ENCODE results near the gene TACC2.
"Not testable (repeated sequence)": the region's sequence is repeated elsewhere in the genome, so short reads cannot be mapped to it uniquely, and the experiment has no call there.

The TACC2 gene

DNA sequence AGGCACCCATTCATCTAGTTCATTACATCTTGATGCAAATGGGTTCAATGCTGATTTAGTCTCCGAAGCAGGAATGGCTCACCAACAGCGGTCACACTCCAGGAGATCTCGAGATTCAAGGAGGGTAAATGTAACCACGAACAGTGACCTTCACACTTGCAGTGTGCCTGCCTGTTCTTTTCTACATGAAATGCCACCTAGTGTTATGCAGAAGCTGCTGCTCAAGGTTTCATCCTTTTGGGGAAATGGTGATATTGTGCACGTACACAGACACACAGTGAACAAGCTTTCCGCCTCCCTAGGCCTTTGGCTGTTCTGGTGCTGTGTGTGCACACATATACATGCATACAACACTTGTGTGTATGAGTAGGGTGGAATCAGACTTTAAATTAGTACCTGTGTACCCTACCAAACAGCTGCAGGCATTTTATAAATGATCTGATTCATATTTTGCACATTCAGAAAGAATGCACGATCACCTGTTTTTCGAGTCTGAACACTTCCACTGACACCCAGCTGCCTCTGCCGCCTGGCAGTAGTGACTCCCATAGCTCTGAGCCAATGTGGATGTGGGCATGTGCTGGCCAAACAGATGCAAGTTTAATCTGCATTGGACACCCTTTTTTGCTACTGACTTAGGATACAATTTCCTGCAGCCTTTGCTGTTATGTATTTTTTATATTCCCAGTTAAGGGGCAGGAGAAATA lies 100.5 kb downstream of the TACC2 start:
- Histone ChIP-seq H3K27me3 (replicated peaks; ENCODE audit: control insufficient read depth, insufficient read depth, low read length, poor library complexity, severe bottlenecking) (no peaks in the 10 kb centered on the region), H3K4me1 (ENCODE audit: control insufficient read depth, insufficient read depth, low read length, poor library complexity, severe bottlenecking) (no peaks in the 10 kb centered on the region), H3K9me3 (ENCODE audit: control insufficient read depth, low read length) (no peaks in the 10 kb centered on the region), H3K36me3 (ENCODE audit: control insufficient read depth, insufficient read depth, low read length) (no peaks in the 10 kb centered on the region), H3K4me3 (ENCODE audit: insufficient read depth, low read depth, low read length, poor library complexity, severe bottlenecking) (no peak overlapping the region), H3K27ac (ENCODE audit: insufficient read depth, low read length, poor library complexity, severe bottlenecking) (no peak overlapping the region)
- DNase-seq, result no peak

DNA sequence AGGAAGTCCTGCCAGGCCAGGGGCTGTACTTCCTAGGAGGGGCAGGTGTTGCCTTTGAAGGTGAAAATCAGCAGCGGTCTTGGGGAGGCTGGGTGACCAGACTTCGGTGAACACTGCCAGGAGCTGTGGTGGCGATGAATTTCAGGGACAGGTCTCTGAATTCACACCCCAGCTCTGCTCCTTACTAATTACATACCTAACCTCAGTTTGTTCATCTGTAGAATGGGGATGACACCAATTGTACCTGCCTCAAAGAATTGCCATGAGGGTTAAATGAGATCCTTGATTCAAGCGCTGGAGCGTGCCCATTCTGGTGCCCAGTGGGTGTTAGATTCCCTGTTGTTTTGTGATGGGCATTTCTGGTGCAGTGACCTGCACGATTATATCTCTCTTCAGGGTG lies 102.8 kb downstream of the TACC2 start:
- no peaks in the 10 kb centered on the region for H3K27me3 ChIP-seq (replicated peaks; ENCODE audit: control insufficient read depth, insufficient read depth, low read length, poor library complexity, severe bottlenecking)
- H3K4me1 ChIP-seq (ENCODE audit: control insufficient read depth, insufficient read depth, low read length, poor library complexity, severe bottlenecking), result no peaks in the 10 kb centered on the region
- no peak overlapping the region for H3K4me3 ChIP-seq (ENCODE audit: insufficient read depth, low read depth, low read length, poor library complexity, severe bottlenecking)
- DNase-seq, result no peak
- no peaks in the 10 kb centered on the region for H3K9me3 ChIP-seq (ENCODE audit: control insufficient read depth, low read length)
- H3K27ac ChIP-seq (ENCODE audit: insufficient read depth, low read length, poor library complexity, severe bottlenecking), result no peak overlapping the region
- no peaks in the 10 kb centered on the region for H3K36me3 ChIP-seq (ENCODE audit: control insufficient read depth, insufficient read depth, low read length)

DNA sequence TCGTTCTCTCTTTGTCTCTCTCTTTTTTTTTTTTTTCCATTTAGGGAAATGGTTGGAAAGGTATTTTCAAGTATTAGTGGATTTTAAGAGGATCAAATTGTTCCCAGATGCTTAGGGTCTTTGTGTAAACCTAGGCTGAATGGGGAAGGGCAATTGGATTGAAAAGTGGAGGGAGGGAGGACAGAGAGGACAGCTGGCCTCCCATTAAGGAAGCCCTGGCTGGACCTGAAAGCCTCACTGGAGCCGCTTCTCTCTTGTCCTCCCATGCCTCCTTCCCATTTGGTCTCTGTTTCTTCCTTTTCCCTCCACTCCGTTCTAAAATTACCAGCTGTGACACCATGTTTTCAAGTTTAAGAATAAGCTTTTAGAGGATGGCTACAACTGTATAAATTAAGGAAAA lies 104.1 kb downstream of the TACC2 start:
- no peaks in the 10 kb centered on the region for H3K9me3 ChIP-seq (ENCODE audit: control insufficient read depth, low read length)
- no peak overlapping the region for H3K27ac ChIP-seq (ENCODE audit: insufficient read depth, low read length, poor library complexity, severe bottlenecking)
- no peak for DNase-seq
- H3K36me3 ChIP-seq (ENCODE audit: control insufficient read depth, insufficient read depth, low read length), result no peaks in the 10 kb centered on the region
- no peaks in the 10 kb centered on the region for H3K27me3 ChIP-seq (replicated peaks; ENCODE audit: control insufficient read depth, insufficient read depth, low read length, poor library complexity, severe bottlenecking)
- no peak overlapping the region for H3K4me3 ChIP-seq (ENCODE audit: insufficient read depth, low read depth, low read length, poor library complexity, severe bottlenecking)
- H3K4me1 ChIP-seq (ENCODE audit: control insufficient read depth, insufficient read depth, low read length, poor library complexity, severe bottlenecking), result no peaks in the 10 kb centered on the region

DNA sequence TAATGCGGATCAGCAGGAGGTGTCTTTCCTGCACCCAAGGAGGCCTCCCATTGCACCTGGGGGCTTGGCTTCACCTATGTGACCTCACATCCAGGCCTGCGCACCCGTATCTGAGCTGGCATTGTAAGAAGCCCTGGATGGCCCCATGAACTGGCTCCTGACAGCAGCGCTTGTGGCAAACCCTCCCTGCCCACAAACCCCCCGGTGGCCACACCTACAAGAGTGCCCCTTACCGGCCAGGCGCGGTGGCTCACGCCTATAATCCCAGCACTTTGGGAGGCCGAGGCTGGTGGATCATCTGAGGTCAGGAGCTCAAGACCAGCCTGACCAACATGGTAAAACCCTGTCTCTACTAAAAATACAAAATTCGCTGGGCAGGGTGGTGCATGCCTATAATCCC lies 107.2 kb downstream of the TACC2 start:
- H3K9me3 ChIP-seq (ENCODE audit: control insufficient read depth, low read length); H3K36me3 ChIP-seq (ENCODE audit: control insufficient read depth, insufficient read depth, low read length); H3K4me1 ChIP-seq (ENCODE audit: control insufficient read depth, insufficient read depth, low read length, poor library complexity, severe bottlenecking); H3K27ac ChIP-seq (ENCODE audit: insufficient read depth, low read length, poor library complexity, severe bottlenecking); DNase-seq; H3K4me3 ChIP-seq (ENCODE audit: insufficient read depth, low read depth, low read length, poor library complexity, severe bottlenecking); H3K27me3 ChIP-seq (replicated peaks; ENCODE audit: control insufficient read depth, insufficient read depth, low read length, poor library complexity, severe bottlenecking): not testable (repeated sequence)

DNA sequence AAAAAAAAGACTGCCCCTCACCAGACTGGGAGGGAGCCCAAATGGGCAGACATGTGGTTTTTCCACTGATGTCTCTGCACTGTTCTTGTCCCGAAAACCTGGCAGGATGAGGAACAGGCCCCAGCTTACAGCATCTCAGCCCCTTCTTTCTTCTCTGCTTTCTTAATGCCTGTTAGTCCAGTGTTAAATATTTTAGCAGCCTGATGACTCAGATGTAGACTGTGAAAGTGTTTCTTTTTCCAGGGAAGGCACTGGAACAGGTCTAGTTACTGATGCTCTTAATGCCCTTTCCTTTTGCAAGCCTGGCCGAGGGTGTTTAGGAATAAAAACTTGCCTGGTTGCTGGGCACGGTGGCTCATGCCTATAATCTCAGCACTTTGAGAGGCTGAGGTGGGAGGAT lies 107.7 kb downstream of the TACC2 start:
- Histone ChIP-seq H3K36me3 (ENCODE audit: control insufficient read depth, insufficient read depth, low read length) (no peaks in the 10 kb centered on the region), H3K4me1 (ENCODE audit: control insufficient read depth, insufficient read depth, low read length, poor library complexity, severe bottlenecking) (no peaks in the 10 kb centered on the region), H3K9me3 (ENCODE audit: control insufficient read depth, low read length) (no peaks in the 10 kb centered on the region), H3K4me3 (ENCODE audit: insufficient read depth, low read depth, low read length, poor library complexity, severe bottlenecking) (no peak overlapping the region), H3K27me3 (replicated peaks; ENCODE audit: control insufficient read depth, insufficient read depth, low read length, poor library complexity, severe bottlenecking) (no peaks in the 10 kb centered on the region), H3K27ac (ENCODE audit: insufficient read depth, low read length, poor library complexity, severe bottlenecking) (no peak overlapping the region)
- no peak for DNase-seq

DNA sequence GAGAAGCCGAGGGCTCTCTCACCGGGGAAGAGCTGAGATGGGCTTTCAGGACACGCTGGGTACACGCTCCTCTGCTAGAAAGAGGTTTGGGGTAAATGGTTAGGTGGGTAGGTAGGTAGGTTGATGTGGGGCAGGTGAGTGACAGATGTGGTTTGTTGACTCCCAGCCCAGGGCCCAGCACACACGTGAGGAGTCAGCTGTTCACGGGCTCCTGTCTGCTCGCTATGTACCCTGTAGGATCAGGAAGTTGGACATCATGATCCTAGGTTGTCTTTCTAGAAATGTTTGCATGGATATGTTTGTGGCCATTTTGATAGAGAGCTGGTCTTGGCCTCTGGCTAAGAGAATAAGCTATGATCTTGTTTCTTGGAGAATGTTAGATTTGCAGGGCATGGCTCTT lies 109.0 kb downstream of the TACC2 start:
- H3K4me3 ChIP-seq (ENCODE audit: insufficient read depth, low read depth, low read length, poor library complexity, severe bottlenecking), result no peak overlapping the region
- H3K4me1 ChIP-seq (ENCODE audit: control insufficient read depth, insufficient read depth, low read length, poor library complexity, severe bottlenecking), result no peaks in the 10 kb centered on the region
- H3K27ac ChIP-seq (ENCODE audit: insufficient read depth, low read length, poor library complexity, severe bottlenecking), result no peak overlapping the region

DNA sequence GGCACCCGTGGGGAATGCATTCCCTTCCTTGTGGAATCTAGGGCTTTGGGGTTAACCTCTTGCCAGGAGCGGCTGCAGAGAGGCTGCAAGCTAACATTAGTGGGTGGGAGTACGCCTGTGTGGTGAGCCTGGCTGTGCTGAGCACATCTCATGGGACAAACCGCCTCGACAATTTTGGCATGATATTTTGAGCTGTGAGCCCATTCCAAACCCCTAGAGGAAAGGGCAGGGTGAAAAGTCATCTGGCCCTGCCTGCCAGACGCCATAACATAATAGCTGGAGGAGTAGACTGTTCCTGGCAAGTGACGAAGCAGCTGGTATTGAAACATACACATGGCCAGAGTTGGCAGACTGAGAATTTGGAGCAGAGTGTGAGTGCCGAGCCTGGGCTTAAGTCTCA lies 110.0 kb downstream of the TACC2 start:
- no peaks in the 10 kb centered on the region for H3K27me3 ChIP-seq (replicated peaks; ENCODE audit: control insufficient read depth, insufficient read depth, low read length, poor library complexity, severe bottlenecking)
- H3K27ac ChIP-seq (ENCODE audit: insufficient read depth, low read length, poor library complexity, severe bottlenecking), result no peak overlapping the region
- no peaks in the 10 kb centered on the region for H3K4me1 ChIP-seq (ENCODE audit: control insufficient read depth, insufficient read depth, low read length, poor library complexity, severe bottlenecking)
- no peak for DNase-seq
- no peaks in the 10 kb centered on the region for H3K36me3 ChIP-seq (ENCODE audit: control insufficient read depth, insufficient read depth, low read length)
- H3K4me3 ChIP-seq (ENCODE audit: insufficient read depth, low read depth, low read length, poor library complexity, severe bottlenecking), result no peak overlapping the region
- H3K9me3 ChIP-seq (ENCODE audit: control insufficient read depth, low read length), result no peaks in the 10 kb centered on the region

More for the DNA sequence above, 109.0 kb downstream of the TACC2 start:
- Histone ChIP-seq H3K9me3 (ENCODE audit: control insufficient read depth, low read length) (no peaks in the 10 kb centered on the region), H3K36me3 (ENCODE audit: control insufficient read depth, insufficient read depth, low read length) (no peaks in the 10 kb centered on the region), H3K27me3 (replicated peaks; ENCODE audit: control insufficient read depth, insufficient read depth, low read length, poor library complexity, severe bottlenecking) (no peaks in the 10 kb centered on the region)
- DNase-seq, result no peak

DNA sequence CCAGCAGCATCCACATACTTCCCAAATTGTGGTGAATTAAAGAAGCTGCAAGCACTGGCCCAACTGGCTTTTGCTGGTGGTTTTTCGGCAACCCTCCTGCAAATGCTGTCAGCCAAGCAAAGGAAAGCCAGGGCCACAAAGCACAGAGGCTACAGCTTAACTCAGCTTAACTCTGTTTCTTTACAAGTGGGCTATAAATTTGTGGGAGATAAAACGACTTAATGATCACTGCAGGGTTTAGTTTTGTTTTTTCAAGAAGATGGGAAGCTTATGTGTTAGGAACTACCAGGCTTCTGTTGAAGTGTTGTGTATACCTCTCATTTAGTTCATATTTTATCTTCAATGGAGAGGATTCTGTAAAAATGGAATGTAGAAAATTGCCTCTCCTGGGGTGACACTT lies 110.6 kb downstream of the TACC2 start:
- DNase-seq, result no peak
- Histone ChIP-seq H3K4me1 (ENCODE audit: control insufficient read depth, insufficient read depth, low read length, poor library complexity, severe bottlenecking) (no peaks in the 10 kb centered on the region), H3K27ac (ENCODE audit: insufficient read depth, low read length, poor library complexity, severe bottlenecking) (no peak overlapping the region), H3K9me3 (ENCODE audit: control insufficient read depth, low read length) (no peaks in the 10 kb centered on the region), H3K4me3 (ENCODE audit: insufficient read depth, low read depth, low read length, poor library complexity, severe bottlenecking) (no peak overlapping the region), H3K36me3 (ENCODE audit: control insufficient read depth, insufficient read depth, low read length) (no peaks in the 10 kb centered on the region), H3K27me3 (replicated peaks; ENCODE audit: control insufficient read depth, insufficient read depth, low read length, poor library complexity, severe bottlenecking) (no peaks in the 10 kb centered on the region)

DNA sequence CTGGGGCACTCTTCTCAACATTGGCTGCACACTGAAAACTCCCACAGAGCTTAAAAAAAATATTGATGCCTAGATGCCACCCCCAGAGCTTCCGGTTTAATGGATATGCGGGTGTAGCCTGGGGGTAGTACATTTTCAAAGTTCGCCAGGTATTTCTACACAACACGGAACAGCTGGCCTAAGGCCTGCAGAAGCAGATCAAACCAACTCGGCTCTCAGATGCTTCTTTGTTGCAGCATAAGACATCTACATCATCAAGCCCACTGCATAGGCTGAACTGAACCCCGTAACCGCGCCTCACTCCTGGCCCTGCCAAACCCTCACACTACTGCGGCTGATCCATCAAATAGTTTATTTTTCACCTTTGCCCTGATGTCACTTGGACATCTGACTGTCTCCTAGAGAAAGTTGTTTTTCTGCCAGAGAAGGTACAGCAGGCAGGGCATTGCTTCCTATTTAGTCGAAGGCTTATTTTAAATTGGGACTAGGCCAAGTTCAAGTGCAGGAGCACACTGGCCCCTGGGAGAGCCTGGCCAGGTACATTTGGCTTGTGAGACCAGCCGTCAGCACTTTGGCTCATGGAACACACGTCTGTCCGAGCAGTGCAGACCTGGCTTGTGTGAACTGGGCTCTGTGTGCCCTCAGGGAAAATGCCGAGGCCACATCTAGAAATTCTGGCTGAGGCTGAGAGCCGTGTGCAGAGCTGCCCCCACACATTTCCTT lies 113.3 kb downstream of the TACC2 start:
- DNase-seq, result no peak
- Histone ChIP-seq H3K27ac (ENCODE audit: insufficient read depth, low read length, poor library complexity, severe bottlenecking) (no peak overlapping the region), H3K4me3 (ENCODE audit: insufficient read depth, low read depth, low read length, poor library complexity, severe bottlenecking) (no peak overlapping the region), H3K9me3 (ENCODE audit: control insufficient read depth, low read length) (no peaks in the 10 kb centered on the region), H3K4me1 (ENCODE audit: control insufficient read depth, insufficient read depth, low read length, poor library complexity, severe bottlenecking) (no peaks in the 10 kb centered on the region), H3K27me3 (replicated peaks; ENCODE audit: control insufficient read depth, insufficient read depth, low read length, poor library complexity, severe bottlenecking) (no peaks in the 10 kb centered on the region), H3K36me3 (ENCODE audit: control insufficient read depth, insufficient read depth, low read length) (no peaks in the 10 kb centered on the region)

DNA sequence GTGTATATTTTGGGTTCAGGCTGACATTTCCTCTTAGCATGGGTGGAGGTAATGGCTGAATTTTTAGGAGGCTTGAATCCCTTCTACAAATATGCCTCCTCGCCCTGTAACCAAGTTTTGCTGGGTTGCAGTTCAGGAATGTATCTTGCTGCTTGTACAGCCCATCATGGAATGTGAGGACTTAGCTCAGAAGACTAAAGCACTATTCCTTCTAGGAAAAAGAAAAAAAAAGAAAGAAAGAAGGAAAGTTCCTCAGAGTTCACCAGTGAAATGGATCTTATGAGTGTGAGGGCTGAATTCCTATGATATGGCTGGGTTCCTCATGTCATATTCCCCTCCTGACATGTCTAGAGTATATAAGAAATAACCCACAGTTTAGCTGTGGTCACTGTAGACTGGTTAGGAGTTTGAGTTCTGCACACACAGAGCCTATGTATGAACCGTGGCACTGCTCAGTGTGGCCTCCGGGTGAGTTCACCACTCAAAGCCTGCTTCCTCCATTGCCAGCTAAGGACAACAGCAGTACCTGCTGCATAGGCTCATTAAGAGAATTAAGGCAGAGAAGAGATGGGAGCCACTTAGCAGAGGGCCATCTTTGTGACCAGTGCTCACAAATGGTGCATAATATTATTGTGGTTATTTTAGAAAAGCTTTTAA lies 114.0 kb downstream of the TACC2 start:
- DNase-seq, result no peak
- no peak overlapping the region for H3K4me3 ChIP-seq (ENCODE audit: insufficient read depth, low read depth, low read length, poor library complexity, severe bottlenecking)
- H3K27ac ChIP-seq (ENCODE audit: insufficient read depth, low read length, poor library complexity, severe bottlenecking), result no peak overlapping the region

More for the DNA sequence above, 114.0 kb downstream of the TACC2 start:
- H3K9me3 ChIP-seq (ENCODE audit: control insufficient read depth, low read length), result no peaks in the 10 kb centered on the region
- no peaks in the 10 kb centered on the region for H3K4me1 ChIP-seq (ENCODE audit: control insufficient read depth, insufficient read depth, low read length, poor library complexity, severe bottlenecking)
- no peaks in the 10 kb centered on the region for H3K27me3 ChIP-seq (replicated peaks; ENCODE audit: control insufficient read depth, insufficient read depth, low read length, poor library complexity, severe bottlenecking)
- H3K36me3 ChIP-seq (ENCODE audit: control insufficient read depth, insufficient read depth, low read length), result no peaks in the 10 kb centered on the region
